GM21576 (cell line): ENCODE measurements around the gene NTNG1.

ENCODE experiments used
- ATAC-seq: cut with Tn5 transposase; IDR thresholded peaks from one replicate; pipeline ENCODE4 v1.9.1; 2021; ENCODE audit warnings: mild to moderate bottlenecking, moderate library complexity; ENCODE audit not compliant: unreplicated experiment

NTNG1 gene

DNA sequence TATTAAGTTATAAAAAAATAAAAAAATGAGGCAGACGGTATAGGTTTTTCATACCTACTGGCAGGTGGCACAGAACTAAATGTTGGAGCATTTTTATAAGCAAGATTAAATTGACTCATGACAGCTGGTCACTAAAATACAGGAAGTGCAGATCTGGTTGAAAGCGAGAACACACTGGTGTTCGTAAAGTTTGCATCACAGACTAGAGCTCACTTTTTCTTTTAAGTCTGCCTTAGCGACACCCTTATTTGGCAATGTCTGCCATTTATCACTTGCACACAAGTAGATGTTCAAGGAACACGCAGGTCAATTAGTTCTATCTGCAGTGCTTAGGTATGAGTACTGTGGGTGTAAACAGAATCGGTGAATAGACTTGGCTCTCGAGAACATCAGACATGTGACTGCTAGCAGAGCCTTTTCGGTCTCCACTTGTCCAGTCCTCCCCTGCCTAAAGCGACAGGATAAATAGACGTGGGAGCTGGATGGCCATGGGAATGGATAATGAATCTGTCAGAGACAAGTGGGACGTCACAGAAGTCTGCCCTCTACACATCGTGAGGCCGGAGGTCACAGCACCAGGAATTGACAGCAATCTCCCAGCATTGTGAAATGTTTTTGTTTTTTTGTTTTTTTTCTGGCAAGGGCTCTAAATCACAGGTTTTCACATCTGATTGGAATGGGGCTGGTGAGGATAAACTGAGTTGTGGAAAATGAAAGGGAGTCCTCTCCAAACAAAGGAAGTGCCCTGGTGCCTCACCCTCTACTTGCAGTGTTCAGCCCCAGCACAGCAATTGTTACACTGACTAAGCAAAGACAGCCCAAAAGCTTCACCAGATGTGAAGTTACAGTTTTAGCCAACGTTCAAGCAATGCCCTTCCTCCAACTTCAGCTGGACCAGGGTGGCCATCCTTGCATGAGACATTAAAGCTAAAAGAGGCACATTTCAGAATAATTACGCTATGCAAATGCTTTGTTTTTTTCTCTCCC lies 248.9 kb downstream of the NTNG1 start:
- ATAC-seq = peak; percentile 56

DNA sequence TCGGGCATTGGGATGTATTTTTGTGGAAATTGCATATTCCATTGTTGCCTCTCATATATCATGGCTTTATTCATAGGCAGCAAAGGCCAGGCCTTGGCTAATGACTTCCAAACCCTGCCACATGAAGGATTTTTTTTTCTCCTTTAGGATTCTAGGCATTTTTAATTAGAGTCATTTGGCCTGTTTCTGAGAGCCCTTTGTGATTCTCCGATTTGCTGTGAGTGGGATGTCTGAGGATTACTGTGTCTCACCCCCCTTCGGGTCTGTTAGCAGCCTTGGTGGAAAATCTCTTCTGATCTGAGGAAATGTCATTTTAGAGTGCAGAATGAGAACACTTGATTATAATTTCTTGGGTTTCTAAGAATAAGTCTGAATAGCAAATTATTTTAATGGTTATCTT lies 253.5 kb downstream of the NTNG1 start:
- no peak for ATAC-seq

DNA sequence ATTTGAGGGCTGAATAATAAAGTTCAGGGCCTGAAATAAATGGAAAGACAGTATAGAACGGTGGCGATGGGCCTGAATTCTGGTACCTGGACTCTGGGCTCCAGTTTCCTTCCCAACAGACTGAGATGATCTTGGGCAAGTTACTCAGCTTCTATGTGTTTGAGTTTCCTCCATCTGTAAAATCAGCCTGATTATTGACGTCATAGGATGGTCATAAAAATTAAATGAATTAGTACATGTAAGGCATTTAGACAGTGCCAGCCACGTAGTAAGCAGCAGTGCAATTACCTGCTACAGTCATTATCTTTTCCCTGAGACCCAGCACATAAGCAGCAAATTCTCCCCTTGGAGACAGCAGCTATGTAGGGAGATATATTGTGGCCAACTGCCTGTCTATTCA lies 260.9 kb downstream of the NTNG1 start:
- no peak for ATAC-seq

DNA sequence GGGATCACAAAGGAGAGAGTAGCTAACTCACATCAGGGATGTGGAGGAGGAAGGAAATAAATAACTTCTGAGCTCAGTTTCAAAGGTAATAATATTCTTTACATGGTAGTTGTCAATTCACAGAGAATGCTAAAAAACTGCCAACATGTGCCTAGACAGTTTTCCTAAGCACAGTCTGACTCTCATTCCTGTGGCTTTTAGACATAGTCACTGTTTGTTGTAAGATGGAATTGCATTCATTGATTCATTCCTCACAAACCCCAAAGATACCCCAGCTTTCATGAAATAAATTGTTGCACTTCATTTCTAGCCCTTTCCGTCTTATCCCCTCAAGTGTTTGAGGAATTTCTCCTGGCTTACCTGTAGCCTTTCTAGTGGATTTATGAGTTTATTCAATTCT lies 263.9 kb downstream of the NTNG1 start:
- ATAC-seq = no peak

DNA sequence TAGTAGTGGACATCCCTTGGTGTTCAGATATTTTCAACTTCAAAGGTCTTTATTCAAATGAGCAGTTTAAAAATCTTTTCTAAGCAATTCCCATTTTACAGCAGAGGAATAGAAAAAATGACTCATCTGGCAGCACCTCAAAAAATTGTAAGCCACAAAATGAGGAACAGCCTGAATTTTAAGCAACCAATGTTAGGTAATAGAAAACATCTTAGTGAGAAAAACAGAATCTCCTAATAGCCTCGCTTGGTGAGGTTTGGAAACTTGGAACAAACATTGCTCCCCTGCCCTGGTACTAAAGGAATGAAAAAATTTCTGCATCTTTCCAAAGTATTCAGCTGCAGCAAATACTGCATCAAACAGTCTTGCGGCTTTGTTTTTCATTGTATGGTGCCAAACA lies 264.4 kb downstream of the NTNG1 start:
- no peak for ATAC-seq

DNA sequence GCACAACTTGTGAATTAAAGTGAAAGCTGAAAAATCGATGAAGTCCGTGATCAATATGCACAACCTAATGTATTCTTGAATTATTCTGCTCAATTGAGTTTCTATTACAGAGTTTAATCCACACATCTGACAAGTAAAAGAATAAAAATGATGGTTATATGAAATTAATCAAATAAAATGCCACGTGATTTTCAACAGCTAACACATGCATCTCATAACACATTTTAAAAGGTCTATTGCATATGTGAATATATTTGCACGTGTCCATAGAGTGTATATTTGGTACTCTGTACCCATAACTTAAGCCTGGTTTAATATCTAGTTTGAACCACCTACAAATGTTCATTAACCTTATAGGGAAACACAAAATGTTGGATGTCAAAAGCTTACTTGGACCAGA lies 266.2 kb downstream of the NTNG1 start:
- ATAC-seq = no peak

DNA sequence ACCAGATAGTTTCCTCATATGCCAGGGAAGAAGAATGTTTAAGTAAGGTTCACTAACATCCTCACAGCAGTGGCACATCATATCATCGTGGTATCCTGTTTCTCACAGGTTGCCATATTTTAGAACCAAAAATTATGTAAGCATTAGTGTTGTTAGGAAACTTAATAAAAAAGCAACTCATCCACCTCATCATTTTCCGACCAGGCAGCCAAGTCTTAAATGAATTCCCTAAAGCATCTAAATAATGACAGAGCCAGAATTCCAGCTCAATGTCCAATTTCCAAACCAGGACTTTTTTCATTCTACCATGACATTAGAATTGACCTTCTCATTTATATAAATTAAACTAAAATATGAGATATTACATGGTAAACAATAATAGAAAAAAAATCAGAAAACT lies 272.7 kb downstream of the NTNG1 start:
- no peak for ATAC-seq

DNA sequence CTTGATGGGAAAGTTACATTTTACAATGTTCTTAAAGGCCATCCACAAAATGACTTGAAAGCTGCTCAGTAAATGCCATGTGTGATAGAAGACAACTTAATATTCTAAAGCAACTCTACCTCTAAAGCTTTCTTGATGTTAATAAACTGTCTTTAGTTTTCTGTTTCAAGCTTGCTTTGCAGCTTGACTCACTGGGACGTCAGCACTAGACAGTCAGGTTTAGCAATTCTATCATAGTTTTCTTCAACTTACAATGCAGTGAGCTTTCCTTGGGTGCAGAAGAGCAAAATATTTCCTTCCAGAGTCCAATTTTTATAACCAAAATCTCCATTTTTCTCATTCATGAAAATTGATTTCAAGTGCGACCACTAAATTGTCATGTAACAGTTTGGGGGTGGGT lies 273.1 kb downstream of the NTNG1 start:
- ATAC-seq = no peak

DNA sequence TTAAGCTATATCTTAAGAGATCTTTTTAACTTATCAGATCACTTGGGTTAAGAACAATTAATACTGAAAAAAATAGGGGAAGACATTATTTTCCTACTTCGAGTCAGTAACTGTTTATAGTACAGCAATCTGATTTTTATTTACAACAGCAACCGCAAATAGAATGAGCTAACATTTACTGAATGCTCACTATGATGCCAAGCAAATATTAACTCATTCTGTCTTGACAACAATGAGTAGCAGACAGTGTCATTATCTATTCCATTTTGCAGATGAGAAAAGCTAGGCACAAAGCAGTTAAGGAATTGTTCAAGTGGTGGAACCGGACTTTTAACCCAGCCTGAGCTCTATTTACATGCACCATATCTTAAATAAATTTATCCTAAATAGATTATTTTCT lies 273.7 kb downstream of the NTNG1 start:
- ATAC-seq = no peak

DNA sequence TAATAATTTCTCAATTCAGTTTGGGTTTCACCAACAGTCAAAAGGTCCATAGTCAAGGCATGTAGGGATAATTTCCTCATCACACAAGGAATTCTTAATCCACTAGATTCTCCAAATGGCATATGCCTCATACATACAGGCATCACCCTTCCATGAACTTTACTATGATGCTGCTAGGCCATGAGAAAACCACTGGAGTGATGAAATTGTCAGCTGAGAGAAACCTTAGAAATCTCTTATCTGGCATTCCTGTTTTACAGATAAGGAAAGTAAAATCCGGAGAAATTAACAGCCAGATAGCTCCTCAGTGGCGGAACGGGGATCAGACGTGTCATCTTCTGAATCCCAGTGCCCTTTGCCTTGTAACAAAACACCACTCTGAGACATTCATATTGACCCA lies 274.4 kb downstream of the NTNG1 start:
- ATAC-seq = no peak

DNA sequence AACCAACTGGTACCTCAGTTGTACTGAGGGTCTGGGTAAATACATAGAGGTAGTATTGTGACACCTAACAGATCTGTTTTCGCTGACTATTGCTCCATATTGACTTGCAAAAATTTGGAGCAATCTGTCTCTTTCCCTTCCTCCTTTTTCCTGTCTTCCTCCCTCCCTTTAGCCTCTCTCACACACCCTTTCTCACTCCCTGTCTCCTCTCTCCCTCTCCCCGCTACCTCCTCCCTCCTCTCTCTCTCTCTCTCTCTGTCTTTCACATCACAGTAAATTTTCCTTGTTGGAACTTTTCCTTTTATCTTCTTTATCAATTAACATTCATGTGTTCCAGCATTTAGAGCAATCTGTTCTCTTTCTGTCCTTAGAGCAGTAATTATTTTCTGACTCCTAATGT lies 278.2 kb downstream of the NTNG1 start:
- ATAC-seq = no peak

DNA sequence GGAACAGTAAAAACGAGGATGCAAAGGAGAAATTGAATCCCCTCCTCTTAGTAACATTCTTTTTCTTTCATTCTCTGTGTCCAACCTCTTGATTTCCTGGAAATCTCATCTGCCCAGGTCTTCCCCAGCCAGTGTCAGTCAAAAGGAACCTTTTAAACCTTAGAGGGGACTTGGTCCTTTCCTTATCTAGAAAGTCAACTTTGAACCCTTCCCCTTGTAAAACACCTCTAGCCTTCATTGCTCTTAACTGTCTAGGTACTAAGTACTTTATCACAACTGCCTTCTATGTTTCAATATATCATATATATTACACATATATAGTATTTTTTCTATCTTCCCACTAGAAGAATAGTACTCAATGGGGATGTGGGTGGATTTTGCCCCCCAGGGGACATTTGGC lies 282.1 kb downstream of the NTNG1 start:
- no peak for ATAC-seq

DNA sequence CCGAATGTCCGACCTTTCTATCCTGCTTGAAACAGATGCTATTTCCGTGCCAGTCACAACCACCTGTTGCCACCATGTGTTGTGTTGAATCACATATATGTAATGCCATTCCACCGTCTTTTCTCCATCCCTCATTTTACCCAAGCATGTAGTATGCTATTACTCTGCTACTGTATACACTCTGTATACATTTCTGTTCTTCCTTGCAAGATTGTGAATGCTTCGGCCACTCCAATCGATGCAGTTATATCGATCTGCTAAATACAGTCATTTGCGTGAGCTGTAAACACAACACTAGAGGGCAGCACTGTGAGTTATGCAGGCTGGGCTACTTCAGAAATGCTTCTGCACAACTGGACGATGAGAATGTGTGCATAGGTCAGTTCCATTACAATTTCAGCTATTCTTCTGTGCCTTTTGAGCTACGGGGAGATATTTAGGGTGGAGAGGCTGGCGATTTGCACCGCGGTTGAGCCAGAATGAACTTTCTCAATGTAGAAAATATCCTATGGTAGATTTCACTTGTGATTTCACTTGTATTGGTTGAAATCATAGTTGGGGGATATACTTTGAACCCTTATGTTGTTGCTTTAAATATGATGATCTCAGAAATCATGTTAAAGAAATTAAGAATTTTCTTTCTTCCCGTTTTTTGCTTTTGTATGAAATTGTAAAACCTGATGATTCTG lies 289.8 kb downstream of the NTNG1 start:
- peak; percentile 81 for ATAC-seq

DNA sequence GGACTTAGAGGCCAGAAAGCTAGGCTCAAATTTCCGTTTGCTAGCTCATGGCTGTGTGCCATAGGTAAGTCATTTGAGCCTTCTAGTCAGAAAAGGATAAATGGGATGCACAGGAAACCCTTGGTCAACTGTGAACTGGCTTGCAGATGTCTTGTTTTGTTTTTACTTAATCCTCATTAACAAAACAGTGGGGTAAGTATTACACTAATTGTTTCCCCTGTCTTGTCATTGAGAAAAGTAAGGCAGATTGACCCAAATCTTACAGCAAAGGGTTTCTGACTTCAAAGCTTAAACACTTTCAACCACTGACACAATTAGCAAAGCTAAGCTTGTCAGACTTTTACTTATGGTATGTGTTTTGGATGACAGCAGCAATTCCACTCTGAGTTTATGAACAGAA lies 291.3 kb downstream of the NTNG1 start:
- no peak for ATAC-seq

DNA sequence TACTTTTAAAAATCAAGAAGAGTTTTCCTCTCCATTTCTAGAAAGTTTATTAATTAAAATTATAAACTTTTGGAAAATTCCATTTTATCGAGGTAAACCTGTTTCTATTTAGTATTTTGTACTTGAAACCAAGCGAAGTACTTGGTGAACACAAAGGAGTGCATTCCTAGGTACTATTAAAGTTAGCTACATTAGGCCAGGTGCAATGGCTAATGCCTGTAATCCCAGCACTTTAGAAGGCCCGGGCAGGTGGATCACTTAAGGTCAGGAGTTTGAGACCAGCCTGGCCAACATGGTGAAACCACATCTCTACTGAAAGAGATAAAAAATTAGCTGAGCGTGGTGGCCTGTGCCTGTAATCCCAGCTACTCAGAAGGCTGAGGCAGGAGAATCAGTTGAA lies 292.2 kb downstream of the NTNG1 start:
- ATAC-seq = no peak

DNA sequence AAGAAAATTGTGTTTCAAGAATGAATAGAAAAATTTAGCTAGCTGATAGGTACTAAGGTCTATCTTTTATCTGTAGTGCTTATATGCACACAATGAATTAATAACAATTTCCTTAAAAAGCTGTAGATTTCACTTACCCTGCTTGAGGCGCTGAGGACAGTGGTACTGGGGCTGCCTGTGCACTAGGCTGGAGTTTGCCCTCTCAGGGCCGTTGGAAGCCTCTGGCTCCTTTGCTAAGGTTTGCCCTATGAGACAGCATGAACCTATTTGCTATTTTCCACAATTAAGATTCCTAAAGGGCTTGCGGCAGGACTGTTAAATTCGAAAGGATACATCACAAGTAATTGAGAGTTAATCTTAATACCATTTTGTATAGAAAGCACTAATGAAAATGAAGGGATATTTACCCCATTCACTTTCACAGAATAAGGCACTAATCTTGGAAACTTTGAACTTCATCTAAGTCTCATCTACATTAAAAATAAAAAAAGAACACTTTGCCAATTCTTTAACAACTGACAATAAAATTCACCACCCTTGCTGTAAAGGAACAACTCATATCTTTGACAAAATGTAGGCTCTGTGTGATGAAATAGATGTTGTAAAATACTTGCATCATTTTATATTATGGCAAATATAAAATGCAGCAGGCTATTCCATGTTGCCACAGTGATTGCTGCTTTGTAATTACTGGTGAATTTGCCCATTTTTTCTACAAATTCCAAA lies 293.0 kb downstream of the NTNG1 start:
- no peak for ATAC-seq

DNA sequence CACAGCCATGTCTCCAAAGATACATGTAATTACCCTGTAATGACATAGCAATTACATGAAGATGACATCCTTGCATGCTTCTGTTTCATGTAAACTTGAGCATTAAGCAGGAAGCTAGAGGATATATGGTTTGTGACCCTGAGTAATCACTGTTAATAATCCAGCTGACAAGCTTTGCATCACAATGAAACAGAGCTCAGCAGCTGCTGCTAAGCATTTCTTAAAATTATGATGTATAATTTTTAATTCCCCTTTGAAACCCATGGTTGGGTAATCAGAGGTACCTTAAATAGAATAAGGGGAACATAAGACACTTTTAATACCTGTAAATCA lies 293.5 kb downstream of the NTNG1 start:
- no peak for ATAC-seq

DNA sequence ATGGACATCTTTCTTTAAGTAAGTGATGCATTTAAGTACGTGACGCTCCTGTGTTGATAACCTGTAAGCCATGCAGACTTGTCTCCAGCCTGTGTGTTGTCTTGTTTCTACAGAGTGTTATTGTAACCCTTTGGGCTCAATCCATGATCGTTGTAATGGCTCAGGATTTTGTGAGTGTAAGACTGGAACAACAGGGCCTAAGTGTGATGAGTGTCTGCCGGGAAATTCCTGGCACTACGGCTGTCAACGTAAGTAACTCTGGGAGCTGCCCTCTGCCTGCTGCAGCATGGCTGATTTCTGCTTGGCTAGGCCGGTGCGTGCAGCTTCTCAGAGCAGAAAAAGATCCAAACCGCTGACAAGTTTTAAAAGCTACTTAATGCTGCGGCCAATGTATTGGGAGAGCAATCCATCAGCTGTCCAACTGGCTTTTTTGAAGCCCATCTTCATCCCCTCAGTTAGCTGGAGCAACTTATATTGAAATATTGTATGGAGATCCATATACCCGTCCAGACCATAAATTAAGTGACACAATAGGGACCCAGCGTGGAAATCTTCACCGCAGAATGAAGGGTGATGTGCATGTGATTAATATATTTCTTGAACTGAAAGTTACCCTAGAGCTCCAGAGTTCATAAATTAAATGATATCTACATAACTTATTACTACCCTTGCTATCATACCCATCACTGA lies 295.9 kb downstream of the NTNG1 start:
- no peak for ATAC-seq

DNA sequence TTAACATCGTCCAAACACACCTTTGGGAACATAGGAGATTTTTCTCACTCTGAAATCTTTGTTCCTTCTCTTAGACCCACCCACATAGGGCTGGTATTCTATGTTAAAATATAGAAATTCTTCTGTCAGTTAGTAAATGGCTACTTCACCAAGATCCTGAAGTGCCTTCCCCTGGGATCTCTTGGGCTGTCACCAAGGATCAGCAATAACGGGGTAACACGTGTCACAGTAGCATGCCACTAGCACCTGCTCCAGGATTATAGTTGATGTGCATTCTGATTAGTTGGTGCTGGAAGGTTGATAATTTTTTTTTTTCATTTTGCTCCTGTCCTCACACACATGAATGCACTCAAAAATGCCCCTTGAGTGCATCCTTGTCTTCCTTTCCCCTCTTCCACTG lies 298.7 kb downstream of the NTNG1 start:
- no peak for ATAC-seq

DNA sequence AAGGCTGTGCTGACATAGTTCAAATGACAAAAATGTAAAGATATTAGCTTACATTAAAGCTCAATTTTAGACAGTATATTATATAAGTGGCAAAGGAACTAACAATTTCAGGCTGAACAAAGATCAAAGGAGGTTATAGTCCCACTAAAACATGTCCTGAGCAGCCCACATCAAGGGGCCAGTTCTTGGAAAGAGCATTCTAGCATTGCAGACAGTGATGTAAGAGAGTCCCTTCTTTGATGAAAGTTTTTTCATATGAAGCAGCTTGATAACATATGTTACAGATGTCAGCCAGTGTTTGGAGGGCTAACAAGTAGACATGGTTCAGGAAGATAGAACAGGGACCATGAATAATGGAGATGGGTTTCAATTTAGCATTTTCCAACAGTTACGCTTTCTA lies 301.7 kb downstream of the NTNG1 start:
- ATAC-seq = no peak

DNA sequence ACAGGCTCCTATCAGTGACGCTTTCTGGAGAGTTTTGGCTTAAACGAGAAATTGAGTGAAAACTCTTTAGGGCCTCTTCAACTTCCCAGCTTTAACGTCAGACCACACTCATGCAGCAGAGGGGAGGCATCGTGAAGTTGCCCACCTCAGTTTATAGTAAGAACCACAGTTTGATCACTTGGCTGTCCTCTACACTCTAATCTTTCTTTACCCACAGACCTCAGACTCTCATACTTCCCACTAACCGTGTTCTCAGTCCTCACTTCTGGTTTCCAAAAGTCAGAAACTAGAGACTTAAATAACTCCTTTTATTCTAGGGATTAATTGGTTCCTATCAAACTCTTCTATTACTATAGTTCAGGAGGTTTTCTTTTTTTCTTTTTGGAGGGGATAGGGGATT lies 302.2 kb downstream of the NTNG1 start:
- no peak for ATAC-seq
